Astrocyte of the spinal cord (primary cell): ENCODE data around the gene LRP5.

ENCODE experiments used
- DNase-seq: peaks from one replicate; pipeline ENCODE4 v3.0.0; 2011; ENCODE audit warnings: low read depth, low spot score
- H3K4me3 ChIP-seq: 2 replicates; pipeline ENCODE4 v1.5.1; 2011; ENCODE audit warnings: low read depth, mild to moderate bottlenecking, low read length, moderate library complexity
- CTCF ChIP-seq: IDR thresholded peaks from 2 replicates; pipeline ENCODE4 v1.5.1; 2012; ENCODE audit warnings: low read depth, mild to moderate bottlenecking, low read length, inconsistent platforms
- in situ Hi-C: cut with HindIII; loops from 2 replicates; pipeline ENCODE4 v1.10.0; 2017; ENCODE audit warnings: low sequenced_read_pairs

Gene LRP5

GRCh38 chr11:68346462-68346790 is 34.0 kb downstream of the LRP5 start:
- no peak overlapping the region for H3K4me3 ChIP-seq
- in situ Hi-C loops: no loop called here

GRCh38 chr11:68347345-68347744 is 35.0 kb downstream of the LRP5 start:
- no peak overlapping the region for H3K4me3 ChIP-seq
- in situ Hi-C loops: no loop called here
- no peak for TF ChIP-seq CTCF
- no peak for DNase-seq

More at GRCh38 chr11:68346462-68346790, 34.0 kb downstream of the LRP5 start:
- DNase-seq: no peak
- no peak for TF ChIP-seq CTCF

- H3K4me3 ChIP-seq: no peak overlapping the region
- in situ Hi-C loops: no loop called here
- DNase-seq: no peak
- TF ChIP-seq CTCF: no peak
These were observed 35.5 kb downstream of the LRP5 start for GRCh38 chr11:68347841-68348240.

GRCh38 chr11:68349461-68350249 is 37.3 kb downstream of the LRP5 start:
- H3K4me3 ChIP-seq: no peak overlapping the region
- in situ Hi-C loops: no loop called here
- TF ChIP-seq CTCF: no peak
- no peak for DNase-seq

GRCh38 chr11:68350759-68351449 is 38.5 kb downstream of the LRP5 start:
- no peak for TF ChIP-seq CTCF
- in situ Hi-C loops: no loop called here
- no peak for DNase-seq

GRCh38 chr11:68351450-68352275 is 39.3 kb downstream of the LRP5 start:
- in situ Hi-C loops: no loop called here
- no peak for TF ChIP-seq CTCF
- no peak for DNase-seq
- H3K4me3 ChIP-seq: no peak overlapping the region

More at GRCh38 chr11:68350759-68351449, 38.5 kb downstream of the LRP5 start:
- H3K4me3 ChIP-seq: no peak overlapping the region
